ENCODE data around the gene ARSJ.

- no peak for TF ChIP-seq RAD21 (IDR thresholded peaks at IDR 0.05 in 1 of 2, conservative IDR thresholded peaks at IDR 0.05 in 1 of 2; ENCODE audit: low read depth in 2 of 2, low read length in 2 of 2)
- no peak for TF ChIP-seq SP1 (IDR thresholded peaks at IDR 0.05; ENCODE audit: low read depth, low read length)
- TF ChIP-seq EZH2 (IDR thresholded peaks at IDR 0.05; ENCODE audit: low read depth, low read length, severe bottlenecking): no peak
- TF ChIP-seq CTCF (IDR thresholded peaks at IDR 0.05; ENCODE audit: control extremely low read depth in 1 of 3, insufficient read depth in 1 of 3, low read depth in 1 of 3, low read length in 3 of 3): no peak
- TF ChIP-seq POLR2A (IDR thresholded peaks at IDR 0.05; ENCODE audit: control extremely low read depth in 1 of 2, low read depth in 2 of 2, low read length in 2 of 2): no peak
- TF ChIP-seq TCF12 (IDR thresholded peaks at IDR 0.05; ENCODE audit: low read depth, low read length): no peak
- TF ChIP-seq RXRA (IDR thresholded peaks at IDR 0.05; ENCODE audit: insufficient read depth, low read depth, low read length): no peak
- no peak for TF ChIP-seq JUN (IDR thresholded peaks at IDR 0.05; ENCODE audit: low read depth, low read length)
- no peak for TF ChIP-seq BRCA1 (IDR thresholded peaks at IDR 0.05; ENCODE audit: low read depth, low read length)
These were observed 42.0 kb upstream of the ARSJ start for GRCh38 chr4:114021451-114021850.

All from H1 (cell line).